NCI-H345 treated with DMSO at 0.1 percent for 48 hours (cell line): ENCODE data around the gene MAML2.

Experiments used
- DNase-seq: peaks from one replicate; lab custom pipeline; 2025; ENCODE audit not compliant: unreplicated experiment; lab: John Stamatoyannopoulos, UW

MAML2 gene

DNA sequence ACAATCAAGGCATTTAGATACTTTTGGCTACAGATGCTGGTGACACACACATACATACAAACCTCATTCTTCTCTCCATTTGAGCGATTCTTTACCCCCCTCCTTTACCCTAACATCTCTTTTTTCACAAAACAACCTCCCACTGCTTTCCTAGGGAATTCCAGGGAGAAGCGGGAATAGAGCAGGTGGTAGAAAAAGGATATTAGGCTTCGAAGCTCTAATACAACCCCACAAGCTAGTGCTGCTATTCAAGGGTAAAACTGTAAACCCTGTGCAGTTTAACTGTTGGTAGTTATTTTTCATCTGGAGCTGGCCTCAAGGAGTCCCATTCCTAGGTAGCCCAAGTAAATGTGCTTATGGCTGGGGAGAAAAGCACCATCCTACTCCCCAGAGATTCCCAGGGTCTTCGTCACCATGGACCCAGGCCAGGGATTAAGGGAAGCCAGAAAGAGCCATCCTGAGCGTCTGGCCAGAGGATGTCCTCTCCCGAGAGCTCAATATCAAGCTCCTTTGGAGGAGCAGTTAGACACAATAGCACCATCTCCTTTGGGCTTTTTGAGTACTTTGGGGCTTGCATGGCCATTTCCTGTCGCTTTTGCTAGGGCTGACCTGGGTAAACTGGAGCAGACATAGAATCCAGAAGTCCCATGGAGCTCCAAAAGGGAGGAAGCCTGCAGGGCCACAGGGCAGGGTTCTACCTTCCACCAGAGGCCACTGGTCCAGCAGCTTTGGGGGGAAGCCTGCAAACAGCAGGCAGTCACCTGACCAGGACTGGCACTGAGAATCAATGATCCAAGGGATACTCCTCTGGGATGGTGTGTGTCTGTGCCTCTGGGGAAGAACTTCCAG, 3.1 kb downstream of the MAML2 start:
- no peak for DNase-seq

DNA sequence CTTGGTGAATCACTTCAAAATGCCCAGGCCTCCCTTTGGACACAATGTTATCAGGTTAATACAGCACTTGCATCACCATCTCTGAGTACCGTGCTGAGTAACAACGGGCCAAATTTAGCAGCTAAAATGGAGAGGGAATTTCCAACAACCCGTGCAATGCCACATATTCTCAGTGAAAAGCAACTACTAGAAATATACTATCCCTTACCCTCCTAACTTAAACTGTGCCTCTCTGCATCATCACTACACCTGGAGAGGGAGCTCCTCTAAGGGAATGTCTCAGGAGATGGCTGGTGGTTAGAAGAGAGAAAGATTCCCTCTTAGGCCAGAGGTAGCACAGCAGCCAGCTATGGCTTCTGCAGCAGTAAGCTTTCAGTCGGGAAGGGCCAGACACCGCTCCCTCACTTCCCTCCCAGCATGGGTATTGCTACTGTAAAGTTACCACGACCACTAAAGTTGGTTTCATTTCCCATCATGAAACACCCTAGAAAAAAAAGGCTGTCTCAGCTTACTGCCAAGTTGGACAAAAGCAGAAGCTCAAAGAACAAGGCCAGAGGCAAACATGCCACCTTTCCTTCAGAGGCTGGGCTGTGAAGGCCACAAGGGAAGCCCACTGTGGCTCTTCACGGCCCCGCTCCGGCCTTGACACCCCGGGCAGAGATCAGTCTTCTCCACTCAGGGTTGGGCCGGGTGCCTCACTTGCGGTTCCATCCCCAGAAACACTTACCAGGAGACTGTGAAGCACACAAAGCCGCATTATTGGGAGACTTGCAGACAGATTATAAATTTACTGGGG, 3.9 kb downstream of the MAML2 start:
- no peak for DNase-seq

DNA sequence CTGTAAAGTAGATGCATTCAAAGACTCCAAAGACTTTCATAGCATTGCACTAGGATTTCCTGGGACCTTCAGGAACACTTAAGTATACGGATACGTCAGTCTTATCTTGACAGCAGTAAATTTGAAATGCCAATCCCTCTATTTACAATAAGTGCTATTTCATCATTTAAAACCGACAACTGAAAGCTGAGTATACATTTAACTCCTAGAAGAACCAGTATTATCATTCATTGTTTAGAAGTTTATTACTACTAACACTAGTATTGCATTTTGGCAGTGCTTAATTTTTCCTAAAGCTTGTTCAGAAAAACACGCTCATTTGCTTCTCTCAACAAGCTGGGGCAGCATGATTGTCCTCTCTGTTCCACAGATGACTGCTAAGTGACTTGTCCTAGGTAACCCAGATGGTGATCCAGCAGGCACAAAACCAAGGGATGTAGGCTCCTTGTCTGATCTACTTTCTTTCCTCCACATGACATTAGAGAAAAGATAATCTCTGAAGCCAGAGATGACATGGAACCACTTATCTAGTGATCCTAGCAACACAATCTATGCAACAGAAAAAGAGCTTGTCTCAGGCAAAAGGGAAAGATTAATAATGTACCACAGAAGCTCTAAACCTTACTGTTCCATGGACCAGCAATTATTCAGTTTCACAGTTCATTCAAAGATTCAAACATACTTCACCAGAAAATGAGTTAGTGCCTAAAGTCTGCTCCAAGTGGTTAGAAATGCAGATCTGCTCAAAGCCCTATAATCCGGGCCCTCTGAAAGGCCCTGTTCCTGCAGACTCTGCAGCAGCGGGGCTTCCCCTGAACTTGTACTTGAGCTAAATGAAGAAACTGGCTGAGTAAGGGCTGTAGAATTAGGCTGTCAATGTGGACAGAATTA, 5.2 kb downstream of the MAML2 start:
- DNase-seq: no peak

DNA sequence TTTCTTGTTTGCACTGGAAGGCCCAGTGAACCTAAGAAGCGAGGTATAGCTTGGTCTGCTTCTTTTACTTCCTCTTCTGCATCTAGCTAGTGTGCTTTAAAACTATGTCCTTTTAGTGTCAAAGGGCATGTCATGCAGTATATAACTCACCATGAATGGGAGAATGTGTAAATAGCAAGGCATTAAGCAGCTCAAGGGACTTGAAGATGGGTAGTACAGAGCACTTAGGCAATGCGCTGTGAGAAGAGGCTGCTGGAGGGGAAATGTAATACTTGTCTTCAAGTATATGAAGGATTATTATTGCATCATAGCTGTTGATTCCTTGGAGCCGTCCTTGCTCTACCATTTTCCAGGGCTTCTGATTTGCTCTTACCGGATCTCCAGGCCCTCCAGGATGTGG, 7.6 kb downstream of the MAML2 start:
- DNase-seq: no peak

DNA sequence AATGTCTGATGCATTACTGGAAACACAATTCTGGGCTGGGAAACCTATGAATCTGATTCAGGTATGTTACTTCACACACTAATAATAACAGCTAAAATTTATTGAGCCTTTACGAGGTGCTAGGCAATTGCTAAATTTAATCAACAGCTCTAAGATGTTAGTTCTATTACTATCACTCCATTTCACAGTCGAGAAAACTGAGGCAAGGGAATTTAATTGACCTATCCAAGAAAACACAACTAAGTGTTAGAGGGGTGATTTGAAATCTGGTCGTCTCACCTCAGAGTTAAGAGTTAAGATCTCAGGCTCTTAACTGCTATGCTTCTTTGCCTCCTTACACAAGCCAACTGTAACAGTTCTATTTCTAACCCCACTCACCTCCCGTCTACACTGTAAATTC, 8.8 kb downstream of the MAML2 start:
- no peak for DNase-seq

DNA sequence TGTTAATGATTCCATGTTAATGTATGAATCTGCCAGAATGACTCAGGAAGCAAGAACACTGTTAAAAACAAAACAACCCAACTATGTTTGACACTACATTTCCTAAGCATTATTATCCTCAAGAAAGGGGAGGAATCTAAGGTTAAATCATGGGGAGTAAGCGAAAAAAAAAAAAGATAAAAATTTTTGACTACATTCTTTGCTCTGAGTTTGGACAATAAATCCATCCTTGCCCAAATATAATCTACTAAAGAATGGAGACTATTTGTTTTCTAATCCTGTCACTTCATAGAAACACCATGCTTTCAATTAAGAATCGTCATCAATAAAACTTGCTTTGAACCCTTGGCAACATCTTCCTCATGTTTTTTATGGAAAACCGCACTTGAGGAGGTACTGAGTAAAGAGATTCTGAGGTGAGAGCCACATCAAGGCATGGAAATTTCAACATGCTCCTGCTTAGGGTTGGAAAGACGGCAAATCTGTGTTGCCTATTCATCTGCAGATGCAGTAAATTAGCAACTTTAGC, 9.7 kb downstream of the MAML2 start:
- no peak for DNase-seq

DNA sequence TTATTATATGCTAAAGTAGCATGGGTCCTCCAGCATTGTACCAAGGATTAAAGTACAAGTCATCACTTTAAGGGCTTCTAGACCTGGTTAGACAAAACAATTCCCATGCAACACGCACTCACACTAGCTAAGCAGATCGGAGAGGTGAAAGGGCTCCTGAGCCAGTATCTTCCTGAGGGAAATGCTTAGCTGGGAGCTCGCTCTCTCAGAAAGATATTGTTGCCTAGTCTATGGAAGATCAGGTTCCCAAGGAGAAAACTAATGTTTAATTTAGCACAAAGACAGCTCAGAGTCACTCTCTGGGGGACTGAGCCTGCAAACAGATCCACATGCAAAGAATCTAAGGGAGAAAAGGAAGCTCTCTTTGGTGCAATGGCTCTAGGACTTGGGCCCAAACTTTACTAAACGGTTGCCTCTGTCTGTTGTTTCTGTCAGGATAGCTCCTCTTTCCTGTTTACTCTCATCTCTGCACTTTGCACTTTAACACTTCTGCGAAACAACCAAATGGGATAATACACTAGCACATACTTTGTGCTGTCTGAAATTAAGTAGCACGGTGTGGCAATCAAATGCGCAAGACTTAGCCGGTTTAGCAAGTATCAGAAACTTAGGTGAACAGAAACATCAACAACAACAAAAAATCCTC, 10.7 kb downstream of the MAML2 start:
- DNase-seq: no peak

DNA sequence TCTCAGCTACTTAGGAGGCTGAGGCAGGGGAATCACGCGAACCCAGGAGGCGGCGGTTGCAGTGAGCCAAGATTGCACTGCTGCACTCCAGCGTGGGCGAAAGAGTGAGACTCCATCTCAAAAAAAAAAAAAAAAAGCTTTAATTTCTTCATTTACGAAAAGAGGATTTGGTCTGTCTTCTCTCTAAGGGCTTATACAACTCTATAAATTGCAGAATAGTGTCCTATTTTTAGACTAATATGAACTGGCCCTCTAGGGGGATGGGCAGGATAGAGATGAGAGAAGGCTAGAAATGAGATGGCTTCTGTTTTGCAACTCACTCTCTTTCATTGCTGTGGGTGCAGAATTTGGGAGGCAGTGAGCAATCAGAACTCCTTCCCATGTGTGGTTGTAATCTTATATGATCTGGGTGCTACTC, 11.3 kb downstream of the MAML2 start:
- no peak for DNase-seq

DNA sequence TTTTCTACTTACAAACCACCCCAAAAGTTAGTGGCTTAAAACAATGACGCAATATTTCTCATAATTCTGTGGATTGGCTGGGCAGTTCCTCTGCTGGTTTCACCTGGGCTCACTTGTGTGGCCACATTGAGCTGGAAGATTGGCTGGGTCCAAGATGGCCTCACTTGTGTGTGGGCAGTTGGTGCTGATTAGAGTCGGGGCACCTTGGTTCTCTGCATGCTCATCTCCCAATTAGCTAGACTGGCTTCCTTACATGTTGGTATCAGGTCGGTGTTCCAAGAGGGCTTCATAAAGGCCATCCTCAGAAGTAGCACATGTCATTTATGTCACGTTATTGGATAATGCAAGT, 12.5 kb downstream of the MAML2 start:
- no peak for DNase-seq

DNA sequence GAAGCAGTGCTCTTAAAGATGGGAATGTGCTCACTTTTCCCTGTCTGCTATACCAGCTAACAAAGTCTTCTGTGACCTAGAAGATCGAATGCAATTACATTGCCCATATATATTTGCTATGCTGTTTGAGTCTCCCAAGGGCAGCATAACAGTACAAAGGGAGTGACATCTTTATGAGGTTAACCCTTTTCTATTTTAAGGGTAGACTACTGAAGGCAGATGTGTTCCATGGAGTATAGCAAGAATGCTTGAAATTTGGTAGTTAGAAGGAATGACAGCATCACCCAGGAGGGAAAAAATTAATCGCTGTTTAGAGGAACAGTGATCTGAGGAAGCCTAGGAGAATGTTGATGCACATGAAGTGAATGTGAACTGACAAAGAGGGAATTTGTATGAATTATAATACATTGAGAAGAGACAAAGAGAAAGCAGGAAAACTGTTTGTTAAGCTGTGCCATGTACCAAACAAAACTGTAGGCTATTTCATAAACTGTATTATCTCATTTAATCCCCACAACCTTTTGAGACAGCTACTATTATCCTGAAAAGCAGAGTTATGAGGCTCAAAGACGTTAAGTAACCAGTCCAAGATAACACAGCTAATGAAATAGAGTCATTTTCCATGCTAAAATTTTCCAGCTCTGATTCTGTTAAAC, 13.0 kb downstream of the MAML2 start:
- no peak for DNase-seq

DNA sequence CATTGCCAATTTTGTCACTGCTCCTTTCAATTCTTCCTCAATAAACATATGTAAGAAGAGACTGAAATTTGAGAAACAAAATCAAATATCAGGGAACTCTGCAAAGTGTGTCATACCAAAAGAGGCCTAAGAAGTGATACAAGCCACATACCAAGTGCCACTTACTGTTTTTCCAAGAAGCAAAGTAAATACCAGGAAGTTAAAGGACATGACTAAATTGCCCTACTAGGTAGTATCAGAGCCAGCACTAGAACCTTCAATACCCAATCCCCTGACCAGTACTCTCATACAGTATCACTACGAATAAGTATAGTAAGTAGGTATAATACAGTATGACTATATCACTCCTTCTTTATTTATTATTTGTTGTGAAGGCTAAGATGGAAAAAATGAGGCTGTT, 13.6 kb downstream of the MAML2 start:
- no peak for DNase-seq

DNA sequence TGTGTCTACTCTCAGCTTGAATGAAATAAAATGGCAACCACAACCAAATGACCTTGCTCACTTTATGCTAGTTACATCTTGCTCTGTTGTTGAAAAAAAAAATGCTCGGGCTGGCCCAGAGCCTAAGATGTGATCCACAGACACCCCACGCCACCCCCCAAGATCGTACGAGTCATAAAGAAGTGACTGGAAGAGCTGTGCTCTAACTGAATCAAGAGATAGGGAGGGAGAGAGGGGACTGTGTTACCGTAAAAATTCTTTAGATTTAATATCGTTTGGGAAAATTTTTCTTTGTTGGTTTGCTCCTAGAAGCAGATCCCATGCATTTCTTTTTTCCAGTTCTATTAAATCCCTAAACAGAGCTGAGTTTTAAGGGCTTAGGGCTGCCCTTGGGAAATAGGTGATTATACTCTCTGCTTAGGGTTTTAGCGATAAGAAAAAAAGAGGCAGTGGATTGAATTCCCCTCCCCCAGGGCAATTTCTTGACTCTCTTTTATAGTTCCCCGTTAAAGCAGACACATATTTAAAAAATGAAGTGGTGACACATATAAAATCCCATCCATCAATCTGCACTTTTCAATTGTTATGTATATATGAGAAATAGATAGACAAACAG, 14.5 kb downstream of the MAML2 start:
- DNase-seq: no peak

DNA sequence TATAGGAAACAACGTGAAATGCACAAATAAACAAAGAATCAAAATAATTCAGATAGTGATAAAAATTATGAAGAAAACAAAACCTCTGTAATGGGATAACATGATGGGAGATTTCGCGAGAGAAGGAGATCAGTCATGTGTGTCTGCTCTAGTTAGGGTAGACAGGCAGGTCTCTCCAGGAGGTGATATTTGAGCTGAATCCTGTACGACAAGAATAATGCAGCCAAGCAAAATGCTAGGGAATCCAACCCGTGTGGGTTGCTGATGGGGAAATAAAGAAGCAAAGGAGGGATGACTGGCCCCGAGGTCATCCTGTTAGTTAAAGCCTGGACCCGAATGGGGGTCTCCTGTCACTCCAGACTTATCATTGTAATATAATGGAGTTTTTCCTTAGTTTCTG, 16.0 kb downstream of the MAML2 start:
- no peak for DNase-seq

DNA sequence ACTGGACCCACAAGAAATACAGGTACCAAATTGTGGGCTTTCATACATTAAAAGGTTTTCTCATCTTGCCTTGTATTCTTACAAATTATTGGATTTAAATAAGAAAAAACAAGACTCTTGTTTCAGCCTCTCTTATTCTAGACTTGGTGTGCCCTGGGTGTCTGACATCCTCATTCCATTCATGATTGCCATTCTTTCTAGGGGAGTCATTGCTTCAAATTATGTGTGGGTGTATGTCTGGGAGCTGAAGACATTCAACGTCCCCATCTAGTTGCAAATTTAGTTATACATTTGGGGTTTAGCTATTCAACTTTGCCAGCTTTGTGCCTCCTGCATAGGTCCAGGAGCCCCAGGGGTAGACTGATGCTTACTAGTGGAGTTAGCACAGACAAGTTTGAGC, 18.1 kb downstream of the MAML2 start:
- DNase-seq: no peak

DNA sequence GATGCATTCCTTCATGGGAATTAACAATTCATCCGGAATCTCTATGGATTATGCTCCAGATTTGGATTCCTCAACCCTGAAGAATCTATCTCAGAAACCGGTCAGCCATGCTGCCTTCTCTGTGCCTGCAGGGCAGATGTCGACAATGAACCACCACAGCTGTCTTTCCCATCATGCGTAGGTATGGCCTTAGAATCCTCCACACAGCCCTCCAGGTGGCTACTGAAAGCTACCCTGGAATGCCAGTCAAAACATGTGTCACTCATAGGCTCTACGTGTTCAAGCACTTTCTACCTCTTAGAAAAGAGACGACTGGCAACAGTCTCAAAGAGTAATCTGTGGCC, 19.4 kb downstream of the MAML2 start:
- DNase-seq: no peak

DNA sequence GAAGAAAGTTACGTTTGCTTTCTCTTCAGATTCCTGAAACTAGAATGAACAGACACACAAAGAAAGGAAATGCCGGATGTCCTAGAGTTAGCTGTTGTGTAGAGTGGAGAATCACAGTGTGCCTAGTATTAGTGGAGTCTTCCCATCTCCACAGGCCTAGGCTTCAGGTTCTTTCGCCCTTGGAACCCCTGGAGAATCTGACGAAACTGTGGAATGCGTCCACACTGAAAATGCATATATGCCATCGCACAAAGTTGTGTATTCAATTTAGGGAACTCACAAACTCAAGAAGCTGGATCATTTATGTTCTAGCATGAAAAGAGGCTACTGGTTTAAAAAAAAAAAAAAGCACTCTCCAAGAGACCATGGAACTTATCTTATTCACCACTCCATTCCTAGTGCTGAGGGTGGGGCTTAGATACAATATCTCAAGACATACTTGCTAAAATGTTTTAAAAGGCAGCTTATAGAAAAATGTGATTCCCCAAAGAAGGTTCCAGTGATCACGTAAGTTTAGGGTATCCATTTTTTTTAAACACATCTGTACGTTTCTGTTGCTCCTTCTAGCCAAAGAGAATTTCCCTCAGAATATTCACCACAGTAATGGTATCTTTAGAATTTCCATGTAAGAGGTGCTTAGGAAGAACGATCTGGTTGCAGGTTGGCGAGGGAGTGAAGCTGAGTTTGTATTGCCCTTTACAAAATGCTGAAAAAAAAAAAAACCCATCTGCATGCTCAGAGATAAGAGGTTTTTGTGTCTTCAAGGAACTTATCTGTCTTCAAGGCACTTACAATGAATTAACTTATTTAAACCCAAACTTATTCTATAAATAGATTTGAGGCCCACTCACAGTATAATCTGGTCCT, 20.0 kb downstream of the MAML2 start:
- DNase-seq: no peak

DNA sequence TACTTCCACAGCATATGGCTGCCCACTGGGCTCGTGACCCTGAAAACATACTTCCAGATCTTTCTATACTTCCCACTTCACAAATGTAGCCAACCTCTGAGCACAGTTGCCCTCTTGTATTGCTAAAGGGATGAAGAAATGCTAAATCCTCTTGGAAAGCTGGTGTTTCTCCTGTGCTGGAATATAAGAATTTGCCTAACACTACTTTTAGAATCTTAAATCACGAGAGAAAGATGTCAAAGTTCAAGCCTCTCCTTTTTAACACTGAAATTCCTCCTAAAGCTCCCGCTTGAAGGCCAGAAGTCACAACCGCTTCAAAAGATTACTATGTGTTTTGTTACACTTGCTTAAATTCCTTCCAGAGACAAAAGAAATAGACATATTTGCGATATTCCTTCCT, 21.9 kb downstream of the MAML2 start:
- DNase-seq: no peak

DNA sequence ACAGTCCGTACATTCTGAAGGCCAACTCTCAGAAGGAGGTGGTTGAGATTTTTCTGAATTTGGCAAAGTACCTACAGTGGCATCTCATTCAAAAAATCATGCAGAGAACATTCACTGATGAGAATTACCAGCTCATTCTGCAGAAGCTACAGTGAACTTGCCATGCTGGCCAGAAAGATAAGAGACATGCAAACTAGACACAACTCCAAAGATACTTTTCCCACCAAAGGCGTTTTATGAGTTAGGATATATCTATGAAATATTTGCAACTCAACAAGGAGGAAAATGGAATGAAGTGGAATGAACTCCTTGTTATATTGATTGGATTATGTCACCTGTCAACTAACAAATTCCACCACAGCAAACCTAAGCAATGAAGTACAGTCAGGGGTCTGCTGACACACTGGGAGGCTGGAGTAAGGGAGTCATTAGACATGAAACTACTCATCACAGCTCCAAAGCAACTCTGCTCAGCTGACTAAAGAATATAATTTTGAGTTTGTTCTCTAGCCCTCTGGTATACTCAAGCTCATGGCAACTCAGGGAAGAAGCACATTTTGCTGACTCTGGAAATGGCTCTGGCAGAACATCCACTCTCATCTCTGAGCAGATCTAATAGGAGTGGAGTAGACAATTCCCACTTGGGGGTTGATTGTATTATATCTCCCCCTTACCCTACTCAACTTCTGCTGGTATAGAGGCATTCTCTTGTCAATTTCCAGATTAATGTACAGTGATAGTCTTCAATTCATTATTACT, 22.9 kb downstream of the MAML2 start:
- no peak for DNase-seq
